Measurements from ENCODE around the gene ALOX5.
"Not testable (repeated sequence)": the region's sequence is repeated elsewhere in the genome, so short reads cannot be mapped to it uniquely, and the experiment has no call there.

ALOX5 gene

GRCh38 chr10:45373576-45374349 is at the start of gene ALOX5:
Gene ALOX5, plus strand, starts transcription at chr10:45374216. Its CDS starts 64 bp downstream, at chr10:45374280.
- no peak for DNase-seq (ENCODE audit: low read depth in 2 of 2)

GRCh38 chr10:45325116-45325515 is 48.9 kb upstream of the ALOX5 start:
- DNase-seq (ENCODE audit: low read depth in 2 of 2), result no peak

- DNase-seq (ENCODE audit: low read depth in 2 of 2), result not testable (repeated sequence)
Measured at GRCh38 chr10:45326864-45327263, 47.2 kb upstream of the ALOX5 start.

GRCh38 chr10:45331824-45332223 is 42.2 kb upstream of the ALOX5 start:
- not testable (repeated sequence) for DNase-seq (ENCODE audit: low read depth in 2 of 2)

GRCh38 chr10:45339894-45340293 is 34.1 kb upstream of the ALOX5 start:
- DNase-seq (ENCODE audit: low read depth in 2 of 2), result no peak

- not testable (repeated sequence) for DNase-seq (ENCODE audit: low read depth in 2 of 2)
Measured at GRCh38 chr10:45340420-45340819, 33.6 kb upstream of the ALOX5 start.

GRCh38 chr10:45346652-45347335 is 27.2 kb upstream of the ALOX5 start:
- not testable (repeated sequence) for DNase-seq (ENCODE audit: low read depth in 2 of 2)

GRCh38 chr10:45347464-45347863 is 26.6 kb upstream of the ALOX5 start:
- DNase-seq (ENCODE audit: low read depth in 2 of 2), result not testable (repeated sequence)

GRCh38 chr10:45348196-45348765 is 25.7 kb upstream of the ALOX5 start:
- not testable (repeated sequence) for DNase-seq (ENCODE audit: low read depth in 2 of 2)

- DNase-seq (ENCODE audit: low read depth in 2 of 2), result no peak
Measured at GRCh38 chr10:45353186-45353585, 20.8 kb upstream of the ALOX5 start.

- no peak for DNase-seq (ENCODE audit: low read depth in 2 of 2)
Measured at GRCh38 chr10:45354261-45354660, 19.8 kb upstream of the ALOX5 start.

GRCh38 chr10:45355494-45355893 is 18.5 kb upstream of the ALOX5 start:
- no peak for DNase-seq (ENCODE audit: low read depth in 2 of 2)

- not testable (repeated sequence) for DNase-seq (ENCODE audit: low read depth in 2 of 2)
Measured at GRCh38 chr10:45358961-45359360, 15.1 kb upstream of the ALOX5 start.

- DNase-seq (ENCODE audit: low read depth in 2 of 2), result not testable (repeated sequence)
Measured at GRCh38 chr10:45361983-45362799, 11.8 kb upstream of the ALOX5 start.

- DNase-seq (ENCODE audit: low read depth in 2 of 2), result not testable (repeated sequence)
Measured at GRCh38 chr10:45367643-45368042, 6.4 kb upstream of the ALOX5 start.

- DNase-seq (ENCODE audit: low read depth in 2 of 2), result no peak
Measured at GRCh38 chr10:45368181-45368580, 5.8 kb upstream of the ALOX5 start.

GRCh38 chr10:45370202-45370955 is 3.6 kb upstream of the ALOX5 start:
- no peak for DNase-seq (ENCODE audit: low read depth in 2 of 2)

- no peak for DNase-seq (ENCODE audit: low read depth in 2 of 2)
Measured at GRCh38 chr10:45371560-45371959, 2.5 kb upstream of the ALOX5 start.

GRCh38 chr10:45372251-45372951 is 1.6 kb upstream of the ALOX5 start:
- DNase-seq (ENCODE audit: low read depth in 2 of 2), result no peak

- DNase-seq (ENCODE audit: low read depth in 2 of 2), result no peak
Measured at GRCh38 chr10:45373003-45373575, 927 bp upstream of the ALOX5 start.

Data from fibroblast of skin of left biceps (primary cell).